T47D (cell line): ENCODE results near the gene TOMT.

Experiments
- DNase-seq, 2 experiments: peaks; one replicate each; pipeline versions ENCODE4 v3.0.0 to v3.0.0-alpha.2; 2011 to 2012; ENCODE audit warnings: low read depth in 1 of 2, low spot score in 1 of 2
- JUND ChIP-seq: IDR thresholded peaks from 2 replicates; pipeline ENCODE4 v1.6.1; 2012; ENCODE audit warnings: low read depth
- in situ Hi-C: cut with HindIII; loops from 2 replicates; pipeline ENCODE4 v1.10.0; 2016; ENCODE audit warnings: low sequenced_read_pairs, low pct_unique_long_range_greater_than_20kb

Gene TOMT

DNA sequence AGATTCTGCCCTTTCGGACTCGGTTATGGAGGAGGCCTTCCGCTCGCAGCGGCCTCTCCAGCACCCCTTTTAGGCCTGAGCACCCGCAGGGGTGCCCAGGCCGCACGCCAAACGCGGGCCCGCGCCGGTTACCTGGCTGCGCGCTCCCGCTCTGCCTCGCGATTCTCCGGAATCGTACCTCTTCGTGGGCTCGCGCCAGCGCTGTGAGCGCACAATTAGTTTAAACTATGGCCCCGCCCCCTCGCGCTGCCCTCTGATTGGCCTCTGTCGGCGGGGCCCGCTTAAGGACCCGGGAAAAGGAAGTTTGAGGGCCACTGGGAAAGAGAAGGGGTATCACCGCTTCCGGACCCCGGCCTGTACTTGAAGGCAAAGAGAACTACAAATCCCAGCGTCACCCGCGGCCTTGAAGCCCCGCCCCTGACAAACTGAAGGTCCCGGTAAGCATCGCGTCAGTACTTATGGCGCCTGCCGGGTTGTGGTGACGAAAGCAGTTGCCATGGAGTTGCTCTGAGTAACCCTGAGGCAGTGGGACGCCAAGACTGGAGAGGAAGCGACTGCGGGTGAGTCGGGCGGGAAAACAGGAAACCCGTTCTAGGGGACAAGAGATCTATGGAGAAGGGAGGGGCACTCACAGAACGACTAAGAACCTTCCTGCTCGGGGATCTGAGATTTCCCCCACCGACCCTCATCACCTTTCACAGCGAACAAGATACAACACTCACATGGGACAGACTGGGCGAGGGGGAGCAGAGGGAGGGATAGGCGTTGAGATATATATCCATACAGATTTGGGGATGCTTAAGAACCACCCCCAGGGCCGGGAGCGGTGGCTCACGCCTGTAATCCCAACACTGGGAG, 25.2 kb upstream of the TOMT start, which contains the start of the genes LRRC51 and NUMA1:
Gene LRRC51, plus strand, starts transcription at position 525 of the 858 bp plus-strand sequence. CDS start 8,234 bp downstream, outside the sequence.
Gene NUMA1, minus strand, starts transcription at position 217 of the 858 bp plus-strand sequence. CDS start 44,599 bp downstream, outside the sequence.
- in situ Hi-C loops, result no loop called here
- no peak for TF ChIP-seq JUND
- DNase-seq, result peak; percentile 59 to 100

DNA sequence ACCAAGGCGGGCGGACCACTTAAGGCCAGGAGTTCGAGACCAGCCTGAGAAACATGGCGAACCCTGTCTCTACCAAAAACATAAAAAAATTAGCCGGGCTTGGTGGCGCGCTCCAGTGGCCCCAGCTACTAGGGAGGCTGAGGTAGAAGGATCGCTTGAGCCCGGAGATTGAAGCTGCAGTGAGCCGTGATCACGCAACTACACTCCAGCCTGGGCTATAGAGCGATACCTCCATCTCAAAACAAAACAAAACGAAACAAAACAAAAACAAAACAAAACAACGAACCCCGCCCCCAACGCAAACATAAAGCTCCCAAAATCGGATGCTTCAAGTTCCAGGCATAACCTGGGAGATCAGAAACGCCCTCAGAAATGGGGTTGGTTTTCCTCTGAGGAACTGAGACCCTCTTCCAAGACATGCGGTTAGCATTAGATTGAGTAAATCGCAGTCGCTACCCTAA, 24.5 kb upstream of the TOMT start:
- peak in 1 of 2 experiments; percentile 62 for DNase-seq
- no peak for TF ChIP-seq JUND
- in situ Hi-C loops, result no loop called here

DNA sequence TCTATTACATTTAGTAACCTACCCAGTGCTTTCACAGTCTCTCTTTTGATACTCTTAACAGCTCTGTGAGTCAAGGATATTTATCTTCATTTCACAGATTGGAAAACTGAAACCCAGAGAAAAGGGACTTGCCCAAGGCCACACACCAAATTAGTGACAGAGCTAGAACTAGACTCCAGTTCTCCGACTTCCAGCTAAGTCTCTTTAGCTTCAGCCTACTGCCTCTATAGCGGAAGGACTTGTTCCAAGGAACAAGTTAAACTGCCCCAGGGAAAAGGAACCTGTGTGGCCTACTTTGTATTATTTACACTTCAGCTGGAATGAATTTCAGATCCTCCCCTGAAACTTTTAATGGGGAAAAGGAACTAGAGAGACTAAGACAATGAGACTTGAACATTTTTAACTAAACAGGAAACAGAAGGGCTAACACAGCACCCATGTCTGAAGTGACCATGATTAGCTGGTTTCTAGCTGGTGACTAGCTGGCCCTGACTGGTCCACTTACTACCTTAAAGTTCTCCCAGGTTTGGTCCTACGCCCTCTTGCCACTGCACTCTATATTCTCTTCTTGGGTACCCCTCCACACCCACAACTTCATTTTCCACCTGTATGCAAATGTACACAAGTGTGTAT, 23.8 kb upstream of the TOMT start:
- no peak for TF ChIP-seq JUND
- in situ Hi-C loops, result no loop called here
- DNase-seq, result peak; percentile 19 to 98

DNA sequence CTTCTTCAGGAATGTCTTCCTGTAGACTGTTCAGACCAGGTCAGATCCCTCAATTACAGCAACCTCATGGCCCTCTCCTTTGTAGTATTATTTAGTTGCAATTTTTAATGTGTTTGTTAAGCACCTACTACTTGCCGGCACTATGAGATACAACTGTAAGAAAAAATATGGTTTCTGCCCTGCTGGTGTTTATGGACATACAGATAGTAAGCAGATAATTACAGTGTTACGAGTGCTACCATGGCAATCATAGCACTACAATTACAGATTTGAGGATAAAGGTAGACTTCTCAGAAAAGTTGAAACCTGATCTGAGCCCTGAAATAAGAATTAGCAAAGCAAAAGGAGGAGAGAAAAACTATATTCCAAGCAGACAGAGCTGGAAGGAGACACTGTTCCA, 22.3 kb upstream of the TOMT start:
- DNase-seq, result peak in 1 of 2 experiments; percentile 35
- TF ChIP-seq JUND, result no peak
- in situ Hi-C loops, result no loop called here

DNA sequence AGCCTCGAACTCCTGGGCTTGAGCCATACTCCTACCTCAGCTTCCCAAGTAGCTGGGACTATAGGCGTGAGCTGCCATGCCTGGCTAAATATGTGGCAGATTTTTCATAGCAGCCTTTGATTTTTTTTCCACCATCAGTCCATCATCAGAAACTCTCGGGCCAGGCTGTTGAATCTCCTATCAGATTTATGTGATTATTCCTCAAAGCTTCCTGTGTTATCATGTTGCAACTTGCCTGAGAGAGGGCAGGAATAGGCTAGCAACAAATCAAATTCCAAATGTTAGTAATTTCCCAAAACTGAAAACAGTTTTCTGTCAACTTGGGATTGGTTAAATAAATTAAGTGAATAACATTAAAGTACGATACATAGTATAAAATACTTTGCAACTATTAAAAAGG, 21.6 kb upstream of the TOMT start:
- in situ Hi-C loops, result no loop called here
- TF ChIP-seq JUND, result no peak
- DNase-seq, result no peak

DNA sequence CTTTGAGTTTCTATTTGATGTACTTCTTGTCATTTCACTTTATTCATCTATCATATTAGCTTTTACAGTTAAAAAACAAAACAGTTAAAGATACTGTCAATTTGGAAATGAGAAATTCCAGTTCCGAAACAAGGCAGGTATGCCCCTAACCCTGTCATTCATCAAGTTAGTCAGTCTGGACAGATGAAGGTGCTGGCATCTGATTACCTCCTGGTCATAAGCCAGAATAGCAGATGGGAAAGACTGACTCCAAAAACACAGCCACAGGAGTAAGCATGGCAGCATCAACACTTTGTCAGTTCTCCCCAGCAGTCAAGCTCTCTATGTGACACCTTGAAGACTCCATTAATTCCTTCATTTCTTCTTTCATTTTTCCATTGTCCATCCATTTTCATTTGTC, 20.8 kb upstream of the TOMT start:
- in situ Hi-C loops, result no loop called here
- DNase-seq, result no peak
- TF ChIP-seq JUND, result no peak

DNA sequence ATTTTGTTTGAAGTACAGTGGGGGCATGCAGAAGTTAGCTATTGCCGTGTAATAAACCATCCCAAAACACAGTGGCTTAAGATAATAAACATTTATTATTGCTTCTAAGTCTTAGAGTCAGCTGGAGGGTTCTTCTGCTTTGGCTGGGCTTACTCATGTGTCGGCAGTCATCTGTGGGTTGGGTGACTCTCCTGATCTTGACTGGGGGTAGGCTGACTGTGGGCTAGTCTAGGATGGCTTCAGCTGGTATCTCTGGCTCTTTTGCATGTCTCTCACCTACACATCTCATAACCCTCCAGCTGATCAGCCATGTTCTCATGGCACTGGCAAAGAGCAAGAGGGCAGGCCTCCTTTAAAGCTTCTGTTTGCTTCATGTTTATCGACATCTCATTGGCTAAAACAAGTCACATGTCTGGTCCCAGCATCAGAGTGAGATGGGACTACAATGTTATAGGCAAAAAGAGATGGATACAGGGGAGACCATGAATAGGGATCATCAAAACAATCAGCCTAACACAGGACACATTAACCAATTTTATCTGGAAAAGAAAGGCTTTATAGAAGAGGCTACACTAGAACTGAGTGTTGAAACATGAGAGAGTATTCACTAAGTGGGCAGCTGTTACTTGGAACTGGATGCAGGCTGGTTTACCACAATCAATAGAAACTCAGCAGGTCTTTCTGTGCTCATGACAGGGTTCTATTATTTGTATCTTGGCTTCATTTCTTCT, 19.9 kb upstream of the TOMT start:
- TF ChIP-seq JUND, result no peak
- DNase-seq, result no peak
- in situ Hi-C loops, result no loop called here

DNA sequence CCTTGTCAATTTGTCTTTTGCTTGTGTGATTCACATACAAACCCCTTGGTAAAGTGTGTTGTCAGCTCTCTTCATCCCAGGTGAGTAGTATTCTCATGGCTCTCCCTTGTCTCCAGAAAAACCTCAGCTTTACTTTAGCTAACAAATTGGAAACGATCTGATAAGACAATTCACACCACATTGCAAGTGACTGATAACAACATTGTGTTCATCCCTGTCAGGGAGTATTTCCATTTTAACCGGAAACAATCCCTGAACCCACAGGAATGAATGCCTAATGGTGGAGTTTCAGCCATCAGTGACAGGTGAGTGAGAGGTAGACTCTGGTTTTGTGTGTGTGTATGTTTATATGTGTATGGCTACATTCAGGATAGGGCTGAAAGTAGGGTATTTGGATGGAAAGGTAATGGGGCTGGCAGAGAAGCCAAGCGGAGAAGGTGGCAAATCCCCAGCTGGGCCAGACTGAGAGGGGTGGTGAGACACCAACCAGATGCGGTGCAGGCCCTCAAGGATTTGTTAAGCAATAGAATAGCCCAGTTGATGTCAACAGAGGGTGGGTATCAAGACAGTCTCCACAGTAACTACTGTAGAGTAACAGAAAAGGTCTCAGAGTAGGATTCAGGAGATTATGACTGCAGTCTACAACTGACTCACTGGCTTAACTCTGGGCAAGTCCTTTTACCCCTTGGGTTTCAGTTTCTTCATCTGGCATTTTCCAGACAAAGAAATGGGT, 17.5 kb upstream of the TOMT start:
- no peak for TF ChIP-seq JUND
- no peak for DNase-seq
- in situ Hi-C loops, result no loop called here

DNA sequence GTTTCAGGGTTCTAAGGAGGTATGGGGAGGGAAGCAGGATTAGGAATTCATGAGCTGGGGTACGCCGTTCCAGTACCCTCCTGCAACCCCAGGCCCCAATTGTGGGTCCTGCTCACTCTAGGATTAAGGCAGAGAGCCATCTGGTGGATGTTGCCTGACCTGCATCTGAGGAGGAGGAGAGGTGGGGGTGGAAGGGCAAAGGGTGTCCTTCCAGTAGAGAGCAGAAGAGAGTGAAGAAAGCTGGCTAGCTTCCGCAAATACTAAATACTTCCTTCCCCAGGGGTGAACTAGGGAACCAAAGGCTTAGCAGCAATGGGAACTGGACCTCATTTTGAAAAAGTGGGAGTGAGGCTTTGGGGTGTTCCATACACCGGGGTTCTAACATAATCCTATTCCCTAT, 14.4 kb upstream of the TOMT start:
- TF ChIP-seq JUND, result no peak
- DNase-seq, result peak; percentile 72 to 92
- in situ Hi-C loops, result no loop called here

DNA sequence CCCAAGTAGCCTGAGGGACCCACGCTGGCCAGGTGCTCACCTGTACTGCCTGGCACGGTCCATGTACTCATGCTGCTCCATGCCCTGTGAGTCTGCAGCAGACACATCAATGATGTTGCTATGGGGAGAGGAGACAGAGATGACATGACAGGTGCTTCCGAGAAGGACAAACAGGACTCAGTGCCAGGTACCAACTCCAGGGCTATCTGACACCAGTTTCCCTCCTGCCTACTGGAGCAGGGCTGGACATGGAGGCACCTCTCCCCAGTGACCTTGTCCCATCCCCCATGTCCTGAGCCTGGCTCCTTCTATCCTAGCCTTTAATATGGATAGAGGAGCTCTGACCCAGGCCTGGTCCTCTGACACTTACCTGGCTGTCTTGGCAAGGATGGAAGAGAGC, 7.0 kb upstream of the TOMT start:
- no peak for DNase-seq
- TF ChIP-seq JUND, result no peak
- in situ Hi-C loops, result no loop called here

DNA sequence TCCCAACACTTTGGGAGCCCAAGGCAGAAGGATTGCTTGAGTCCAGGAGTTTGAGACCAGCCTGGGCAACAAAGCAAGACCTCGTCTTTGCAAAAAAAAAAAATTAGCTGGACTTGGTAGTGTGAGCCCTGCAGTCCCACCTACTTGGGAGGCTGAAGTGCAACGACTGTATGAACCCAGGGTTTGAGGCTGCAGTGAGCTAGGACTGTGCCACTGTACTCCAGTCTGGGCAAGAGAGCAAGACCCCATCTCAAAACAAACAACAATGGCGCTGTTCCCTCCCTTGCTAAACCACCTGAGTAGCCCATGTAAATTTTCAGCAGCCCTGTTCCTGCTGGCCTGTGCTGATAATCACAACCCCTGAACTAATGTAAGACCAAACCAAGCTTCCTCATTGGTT, 5.7 kb upstream of the TOMT start:
- no peak for TF ChIP-seq JUND
- in situ Hi-C loops, result no loop called here
- no peak for DNase-seq

DNA sequence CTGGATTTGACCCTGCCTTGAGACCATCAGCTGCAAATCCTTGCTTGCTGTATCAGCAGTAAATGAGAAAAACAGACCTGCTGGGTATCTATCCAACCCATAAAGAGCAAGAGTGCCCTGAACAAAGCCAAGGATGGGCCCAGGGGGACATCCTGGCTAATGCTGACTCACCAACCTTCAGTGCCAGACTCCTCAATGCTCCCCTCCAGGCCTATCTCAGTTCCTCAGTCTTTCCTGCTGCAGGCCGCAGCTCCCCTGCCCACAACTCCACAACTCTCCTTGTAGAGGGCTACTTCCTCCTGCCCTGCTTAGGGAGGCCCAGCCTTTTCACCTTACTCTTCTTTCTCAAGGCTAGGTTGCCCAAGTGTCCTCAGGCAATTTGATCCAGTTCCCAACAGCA, 5.3 kb upstream of the TOMT start:
- in situ Hi-C loops, result no loop called here
- TF ChIP-seq JUND, result no peak

DNA sequence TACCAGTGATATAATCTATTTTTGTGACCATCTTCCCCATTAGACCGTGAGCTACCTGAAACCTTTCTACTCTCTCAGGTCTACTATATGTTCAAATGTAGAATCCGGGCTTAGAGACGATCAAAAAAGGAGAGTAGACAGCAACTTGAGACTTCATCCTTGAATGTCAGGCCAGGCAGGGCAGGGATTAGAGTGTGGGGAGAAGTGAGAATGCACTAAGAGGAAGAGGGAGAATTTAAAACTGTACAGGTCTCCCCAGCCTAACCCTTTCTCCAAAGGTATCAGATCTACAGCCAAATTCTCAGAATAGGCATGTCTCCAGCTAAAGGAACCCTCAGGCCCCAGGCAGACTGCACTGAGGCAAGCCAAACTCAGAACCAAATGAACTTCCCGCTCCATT, 3.6 kb upstream of the TOMT start:
- DNase-seq, result no peak
- in situ Hi-C loops, result no loop called here

More for the DNA sequence above, 5.3 kb upstream of the TOMT start:
- DNase-seq, result no peak

More for the DNA sequence above, 3.6 kb upstream of the TOMT start:
- no peak for TF ChIP-seq JUND
